Ishikawa (cell line): Measurements from ENCODE around the gene AMZ1.

ENCODE experiments used
- CEBPB ChIP-seq: IDR thresholded peaks from 2 replicates; pipeline ENCODE4 v1.6.1; 2012
- CREB1 ChIP-seq: IDR thresholded peaks from 2 replicates; pipeline ENCODE4 v1.6.1; 2012; ENCODE audit warnings: low read depth
- EGR1 ChIP-seq: IDR thresholded peaks from 2 replicates; pipeline ENCODE4 v1.6.1; 2012
- EP300 ChIP-seq: IDR thresholded peaks from 2 replicates; pipeline ENCODE4 v1.6.1; 2012; ENCODE audit warnings: borderline replicate concordance
- FOXM1 ChIP-seq: IDR thresholded peaks from 2 replicates; pipeline ENCODE4 v1.6.1; 2012; ENCODE audit warnings: low read depth, borderline replicate concordance
- MAX ChIP-seq: IDR thresholded peaks from 2 replicates; pipeline ENCODE4 v1.6.1; 2012
- NFIC ChIP-seq: IDR thresholded peaks from 2 replicates; pipeline ENCODE4 v1.6.1; 2012
- RAD21 ChIP-seq: IDR thresholded peaks from 2 replicates; pipeline ENCODE4 v1.6.1; 2012; ENCODE audit warnings: low read depth
- TAF1 ChIP-seq: IDR thresholded peaks from 2 replicates; pipeline ENCODE4 v1.6.1; 2012; ENCODE audit warnings: low read depth, mild to moderate bottlenecking
- TCF12 ChIP-seq: IDR thresholded peaks from 2 replicates; pipeline ENCODE4 v1.6.1; 2012; ENCODE audit warnings: low read depth
- YY1 ChIP-seq: IDR thresholded peaks from 2 replicates; pipeline ENCODE4 v1.6.1; 2012; ENCODE audit warnings: low read depth
- TF ChIP-seq, protein P1 (sequence below): IDR thresholded peaks from 2 replicates; pipeline ENCODE4 v1.6.1; 2012
- TF ChIP-seq, protein P2 (sequence below): IDR thresholded peaks from 2 replicates; pipeline ENCODE4 v1.6.1; 2012; ENCODE audit warnings: low read depth, mild to moderate bottlenecking

DNA sequence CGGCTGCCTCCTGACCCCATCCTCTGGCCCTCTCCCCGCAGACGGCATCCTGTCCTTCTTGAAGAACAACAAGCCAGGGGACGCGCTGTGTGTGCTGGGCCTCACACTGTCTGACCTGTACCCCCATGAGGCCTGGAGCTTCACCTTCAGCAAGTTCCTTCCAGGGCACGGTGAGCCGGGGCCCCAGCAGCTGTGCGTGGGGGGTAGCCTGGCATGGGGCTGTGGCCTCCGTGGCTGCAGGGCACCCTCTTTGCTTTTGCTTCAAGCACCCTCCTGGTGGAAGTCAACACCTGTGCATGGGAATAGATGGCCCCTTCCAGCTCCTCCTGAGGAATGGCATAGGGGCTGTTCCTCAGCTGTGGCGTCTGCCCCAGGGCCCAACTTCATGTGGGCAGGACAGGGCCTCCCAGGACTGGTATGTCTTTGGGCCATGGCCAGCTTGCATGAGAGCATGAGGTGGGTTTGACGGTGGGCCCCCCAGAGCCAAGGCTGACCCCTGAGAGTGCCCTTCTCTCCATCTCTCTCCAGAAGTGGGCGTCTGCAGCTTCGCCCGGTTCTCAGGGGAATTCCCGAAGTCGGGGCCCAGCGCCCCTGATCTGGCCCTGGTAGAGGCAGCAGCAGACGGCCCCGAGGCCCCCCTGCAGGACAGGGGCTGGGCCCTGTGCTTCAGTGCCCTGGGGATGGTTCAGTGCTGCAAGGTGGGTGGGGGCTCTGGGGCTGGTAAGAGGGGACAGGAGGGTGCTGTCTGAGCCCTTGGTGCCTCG lies 20.7 kb downstream of the AMZ1 start:
- TF ChIP-seq FOXM1 (no peak), MAX (no peak), CEBPB (no peak), EP300 (no peak), TAF1 (no peak), CREB1 (no peak), EGR1 (no peak), NFIC (no peak), YY1 (no peak), RAD21 (no peak), TCF12 (no peak)
- TF ChIP-seq, protein P1, sequence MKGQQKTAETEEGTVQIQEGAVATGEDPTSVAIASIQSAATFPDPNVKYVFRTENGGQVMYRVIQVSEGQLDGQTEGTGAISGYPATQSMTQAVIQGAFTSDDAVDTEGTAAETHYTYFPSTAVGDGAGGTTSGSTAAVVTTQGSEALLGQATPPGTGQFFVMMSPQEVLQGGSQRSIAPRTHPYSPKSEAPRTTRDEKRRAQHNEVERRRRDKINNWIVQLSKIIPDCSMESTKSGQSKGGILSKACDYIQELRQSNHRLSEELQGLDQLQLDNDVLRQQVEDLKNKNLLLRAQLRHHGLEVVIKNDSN: no peak
- TF ChIP-seq, protein P2, sequence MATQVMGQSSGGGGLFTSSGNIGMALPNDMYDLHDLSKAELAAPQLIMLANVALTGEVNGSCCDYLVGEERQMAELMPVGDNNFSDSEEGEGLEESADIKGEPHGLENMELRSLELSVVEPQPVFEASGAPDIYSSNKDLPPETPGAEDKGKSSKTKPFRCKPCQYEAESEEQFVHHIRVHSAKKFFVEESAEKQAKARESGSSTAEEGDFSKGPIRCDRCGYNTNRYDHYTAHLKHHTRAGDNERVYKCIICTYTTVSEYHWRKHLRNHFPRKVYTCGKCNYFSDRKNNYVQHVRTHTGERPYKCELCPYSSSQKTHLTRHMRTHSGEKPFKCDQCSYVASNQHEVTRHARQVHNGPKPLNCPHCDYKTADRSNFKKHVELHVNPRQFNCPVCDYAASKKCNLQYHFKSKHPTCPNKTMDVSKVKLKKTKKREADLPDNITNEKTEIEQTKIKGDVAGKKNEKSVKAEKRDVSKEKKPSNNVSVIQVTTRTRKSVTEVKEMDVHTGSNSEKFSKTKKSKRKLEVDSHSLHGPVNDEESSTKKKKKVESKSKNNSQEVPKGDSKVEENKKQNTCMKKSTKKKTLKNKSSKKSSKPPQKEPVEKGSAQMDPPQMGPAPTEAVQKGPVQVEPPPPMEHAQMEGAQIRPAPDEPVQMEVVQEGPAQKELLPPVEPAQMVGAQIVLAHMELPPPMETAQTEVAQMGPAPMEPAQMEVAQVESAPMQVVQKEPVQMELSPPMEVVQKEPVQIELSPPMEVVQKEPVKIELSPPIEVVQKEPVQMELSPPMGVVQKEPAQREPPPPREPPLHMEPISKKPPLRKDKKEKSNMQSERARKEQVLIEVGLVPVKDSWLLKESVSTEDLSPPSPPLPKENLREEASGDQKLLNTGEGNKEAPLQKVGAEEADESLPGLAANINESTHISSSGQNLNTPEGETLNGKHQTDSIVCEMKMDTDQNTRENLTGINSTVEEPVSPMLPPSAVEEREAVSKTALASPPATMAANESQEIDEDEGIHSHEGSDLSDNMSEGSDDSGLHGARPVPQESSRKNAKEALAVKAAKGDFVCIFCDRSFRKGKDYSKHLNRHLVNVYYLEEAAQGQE: no peak
